Common myeloid progenitor, CD34-positive (primary cell): ENCODE results near the gene SUDS3.
A peak's percentile ranks its signal among the peaks of the same experiment; 100 is the strongest.

Experiments
- CTCF ChIA-PET: fragments of 350-600 bp; sonication (Branson Sonifier 250); formaldehyde crosslinking; loops from one replicate; lab custom pipeline; 2021; ENCODE audit warnings: antibody characterized with exemption; lab: Charles Lee
- POLR2A ChIA-PET: fragments of 350-600 bp; sonication (Branson Sonifier 250); formaldehyde crosslinking; loops from one replicate; lab custom pipeline; 2021; ENCODE audit warnings: antibody characterized with exemption; lab: Charles Lee
- DNase-seq, 3 donors: peaks; one replicate each; pipeline versions ENCODE4 v3.0.0 to v3.0.0-alpha.2; 2013
- H3K27ac ChIP-seq, 2 experiments: 1 replicate in 1 of 2; 2 replicates in 1 of 2; pipeline ENCODE4 v1.7.0; 2013; ENCODE audit warnings: inconsistent platforms in 2 of 2, low read length in 2 of 2, mild to moderate bottlenecking in 2 of 2, low read depth in 1 of 2, moderate library complexity in 1 of 2; ENCODE audit not compliant: severe bottlenecking in 2 of 2, insufficient read depth in 1 of 2, poor library complexity in 1 of 2
- H3K27me3 ChIP-seq, 5 experiments: replicated peaks in 2 of 5; 1 replicate in 3 of 5; 2 replicates in 2 of 5; pipeline versions ENCODE4 v1.6.1 to v1.7.0; 2013; ENCODE audit warnings: low read length in 4 of 5, mild to moderate bottlenecking in 2 of 5, moderate library complexity in 2 of 5, inconsistent platforms in 1 of 5; ENCODE audit not compliant: insufficient read depth in 5 of 5, control insufficient read depth in 4 of 5
- H3K36me3 ChIP-seq, 4 experiments: 1 replicate in 2 of 4; 2 replicates in 2 of 4; pipeline versions ENCODE4 v1.6.1 to v1.7.0; 2013; ENCODE audit warnings: low read length in 3 of 4, control low read depth in 1 of 4, mild to moderate bottlenecking in 1 of 4; ENCODE audit not compliant: control insufficient read depth in 4 of 4, insufficient read depth in 4 of 4
- H3K4me1 ChIP-seq, 4 experiments: 1 replicate in 3 of 4; 2 replicates in 1 of 4; pipeline versions ENCODE4 v1.6.1 to v1.7.1; 2013; ENCODE audit warnings: low read length in 3 of 4, mild to moderate bottlenecking in 3 of 4, control low read depth in 1 of 4, inconsistent platforms in 1 of 4, moderate library complexity in 1 of 4; ENCODE audit not compliant: control insufficient read depth in 4 of 4, insufficient read depth in 4 of 4; ENCODE audit errors: control extremely low read depth in 1 of 4
- H3K4me3 ChIP-seq, 7 experiments: 1 replicate in 4 of 7; 2 replicates in 3 of 7; pipeline versions ENCODE4 v1.5.1 to v1.7.0; 2013; ENCODE audit warnings: mild to moderate bottlenecking in 7 of 7, low read length in 6 of 7, moderate library complexity in 6 of 7, inconsistent platforms in 2 of 7, low read depth in 2 of 7, control low read depth in 1 of 7; ENCODE audit not compliant: insufficient read depth in 4 of 7, control insufficient read depth in 1 of 7; ENCODE audit errors: extremely low read depth in 1 of 7
- H3K9me3 ChIP-seq, 5 experiments: 1 replicate in 4 of 5; 2 replicates in 1 of 5; pipeline versions ENCODE4 v1.6.1 to v1.7.1; 2013; ENCODE audit warnings: low read length in 4 of 5, mild to moderate bottlenecking in 2 of 5, inconsistent platforms in 1 of 5, low read depth in 1 of 5, moderate library complexity in 1 of 5; ENCODE audit not compliant: control insufficient read depth in 4 of 5, insufficient read depth in 2 of 5; ENCODE audit errors: control extremely low read depth in 1 of 5
- WGBS: methylation state at CpG from one replicate; pipeline ENCODE4 v1.1.5; 2013; ENCODE audit not compliant: insufficient coverage; 5-methylcytosine and 5-hydroxymethylcytosine counted together

SUDS3 gene

GRCh38 chr12:118430516-118430915 is 54.2 kb downstream of the SUDS3 start:
- ChIA-PET CTCF (no interaction called here), POLR2A (no interaction called here)
- H3K27me3 ChIP-seq: no peaks in the 10 kb centered on the region
- H3K27ac ChIP-seq: no peak overlapping the region
- WGBS: 79% methylated on average over 2 of the region's 4 CpGs
- no peaks in the 10 kb centered on the region for H3K36me3 ChIP-seq
- H3K9me3 ChIP-seq: no peaks in the 10 kb centered on the region
- no peak for DNase-seq
- no peaks in the 10 kb centered on the region for H3K4me1 ChIP-seq
- H3K4me3 ChIP-seq: no peak overlapping the region

- ChIA-PET POLR2A (no interaction called here), CTCF (no interaction called here)
- WGBS: 82% methylated on average over 2 of the region's 5 CpGs
- Histone ChIP-seq H3K27ac (no peak overlapping the region), H3K4me1 (no peaks in the 10 kb centered on the region), H3K36me3 (no peaks in the 10 kb centered on the region), H3K4me3 (no peak overlapping the region), H3K9me3 (no peaks in the 10 kb centered on the region), H3K27me3 (no peaks in the 10 kb centered on the region)
- DNase-seq: no peak
Measured at GRCh38 chr12:118432812-118433545, 56.6 kb downstream of the SUDS3 start.

- 77% methylated on average over 7 of the region's 10 CpGs for WGBS
- H3K9me3 ChIP-seq: no peaks in the 10 kb centered on the region
- ChIA-PET POLR2A (no interaction called here), CTCF (no interaction called here)
- peaks cover 0 to 3% (median 0%) of the 10 kb centered on the region in 5 experiments for H3K27me3 ChIP-seq
- H3K27ac ChIP-seq: no peak overlapping the region
- no peaks in the 10 kb centered on the region for H3K4me1 ChIP-seq
- no peaks in the 10 kb centered on the region for H3K36me3 ChIP-seq
- H3K4me3 ChIP-seq: no peak overlapping the region
- peak in 1 of 3 donors; percentile 4 for DNase-seq
Measured at GRCh38 chr12:118436002-118436730, 59.8 kb downstream of the SUDS3 start.

GRCh38 chr12:118436986-118437385 is 60.6 kb downstream of the SUDS3 start:
- H3K27ac ChIP-seq: no peak overlapping the region
- H3K36me3 ChIP-seq: no peaks in the 10 kb centered on the region
- H3K27me3 ChIP-seq: peaks cover 0 to 3% (median 2%) of the 10 kb centered on the region in 5 experiments
- H3K4me3 ChIP-seq: no peak overlapping the region
- no peak for DNase-seq
- no peaks in the 10 kb centered on the region for H3K9me3 ChIP-seq
- 90% methylated on average over 2 of the region's 2 CpGs for WGBS
- ChIA-PET POLR2A (no interaction called here), CTCF (no interaction called here)
- no peaks in the 10 kb centered on the region for H3K4me1 ChIP-seq

- CTCF ChIA-PET: no interaction called here
- Histone ChIP-seq H3K4me1 (no peaks in the 10 kb centered on the region), H3K27ac (no peak overlapping the region), H3K36me3 (no peaks in the 10 kb centered on the region), H3K4me3 (no peak overlapping the region), H3K9me3 (no peaks in the 10 kb centered on the region), H3K27me3 (peaks cover 0 to 3% (median 2%) of the 10 kb centered on the region in 5 experiments)
- WGBS: 100% methylated on average over 3 of the region's 3 CpGs
- DNase-seq: no peak
- POLR2A ChIA-PET: no interaction called here
Measured at GRCh38 chr12:118439068-118439467, 62.7 kb downstream of the SUDS3 start.

GRCh38 chr12:118446247-118446646 is 69.9 kb downstream of the SUDS3 start:
- Histone ChIP-seq H3K27me3 (peaks cover 0 to 8% (median 0%) of the 10 kb centered on the region in 5 experiments), H3K4me1 (no peaks in the 10 kb centered on the region), H3K4me3 (no peak overlapping the region), H3K36me3 (no peaks in the 10 kb centered on the region), H3K9me3 (no peaks in the 10 kb centered on the region), H3K27ac (no peak overlapping the region)
- WGBS: 36% methylated on average over 3 of the region's 4 CpGs
- DNase-seq: no peak
- POLR2A ChIA-PET: no interaction called here
- CTCF ChIA-PET: interaction anchor here (1.0 kb wide), 1 partner anchor 8 kb away, joined by 3 read pairs; no protein-coding TSS in a partner anchor

GRCh38 chr12:118447181-118447580 is 70.8 kb downstream of the SUDS3 start:
- DNase-seq: no peak
- Histone ChIP-seq H3K27ac (no peak overlapping the region), H3K9me3 (no peaks in the 10 kb centered on the region), H3K4me1 (no peaks in the 10 kb centered on the region), H3K4me3 (no peak overlapping the region), H3K27me3 (peaks cover 0 to 8% (median 0%) of the 10 kb centered on the region in 5 experiments), H3K36me3 (no peaks in the 10 kb centered on the region)
- POLR2A ChIA-PET: no interaction called here
- WGBS: no CpG with 5 or more reads among the region's 4 CpGs
- CTCF ChIA-PET: interaction anchor here (1.0 kb wide), 1 partner anchor 9 kb away, joined by 3 read pairs; no protein-coding TSS in a partner anchor
